22Rv1 (cell line): ENCODE data around the gene ACAD9.

ENCODE experiments used
- ZFX ChIP-seq: fragments of 450-650 bp; IDR thresholded peaks from 2 replicates; pipeline ENCODE4 v1.6.1; 2017; ENCODE audit warnings: antibody characterized with exemption, borderline replicate concordance
- TF ChIP-seq, protein P1 (sequence below): fragments of 450-650 bp; IDR thresholded peaks from 2 replicates; pipeline ENCODE4 v1.5.1; 2017; ENCODE audit warnings: mild to moderate bottlenecking

DNA sequence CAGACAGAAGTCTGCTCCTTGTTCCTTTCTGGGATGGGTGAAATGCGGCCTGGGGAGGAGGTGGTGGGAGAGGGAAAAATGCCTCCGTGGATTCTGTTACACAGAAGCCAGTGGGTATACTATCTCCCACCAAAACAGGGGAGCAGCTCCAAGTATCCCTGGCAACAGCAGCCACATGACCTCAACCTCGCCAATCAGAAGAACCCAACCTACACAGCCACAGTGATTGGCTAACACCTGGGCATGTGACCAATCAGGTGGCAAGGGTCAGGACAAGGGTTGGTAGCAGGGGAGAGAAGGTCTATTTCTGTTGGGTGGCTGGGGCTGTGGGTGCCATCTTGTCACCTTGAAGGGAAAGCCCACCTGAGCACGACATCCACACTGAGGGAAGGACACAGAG, 9.1 kb upstream of the ACAD9 start:
- TF ChIP-seq, protein P1, sequence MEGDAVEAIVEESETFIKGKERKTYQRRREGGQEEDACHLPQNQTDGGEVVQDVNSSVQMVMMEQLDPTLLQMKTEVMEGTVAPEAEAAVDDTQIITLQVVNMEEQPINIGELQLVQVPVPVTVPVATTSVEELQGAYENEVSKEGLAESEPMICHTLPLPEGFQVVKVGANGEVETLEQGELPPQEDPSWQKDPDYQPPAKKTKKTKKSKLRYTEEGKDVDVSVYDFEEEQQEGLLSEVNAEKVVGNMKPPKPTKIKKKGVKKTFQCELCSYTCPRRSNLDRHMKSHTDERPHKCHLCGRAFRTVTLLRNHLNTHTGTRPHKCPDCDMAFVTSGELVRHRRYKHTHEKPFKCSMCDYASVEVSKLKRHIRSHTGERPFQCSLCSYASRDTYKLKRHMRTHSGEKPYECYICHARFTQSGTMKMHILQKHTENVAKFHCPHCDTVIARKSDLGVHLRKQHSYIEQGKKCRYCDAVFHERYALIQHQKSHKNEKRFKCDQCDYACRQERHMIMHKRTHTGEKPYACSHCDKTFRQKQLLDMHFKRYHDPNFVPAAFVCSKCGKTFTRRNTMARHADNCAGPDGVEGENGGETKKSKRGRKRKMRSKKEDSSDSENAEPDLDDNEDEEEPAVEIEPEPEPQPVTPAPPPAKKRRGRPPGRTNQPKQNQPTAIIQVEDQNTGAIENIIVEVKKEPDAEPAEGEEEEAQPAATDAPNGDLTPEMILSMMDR, result no peak
- TF ChIP-seq ZFX, result no peak
